Activated CD8-positive, alpha-beta memory T cell treated with anti-CD3 and anti-CD28 coated beads, Interleukin-2, amount 50 U/mL, for 24 hours (primary cell): ENCODE results near the gene S100A6.
"Not testable (repeated sequence)": the region's sequence is repeated elsewhere in the genome, so short reads cannot be mapped to it uniquely, and the experiment has no call there.

Experiments
- DNase-seq: peaks from one replicate; pipeline ENCODE4 v3.0.0-alpha.2; 2020; ENCODE audit errors: extremely low read depth

Gene S100A6

DNA sequence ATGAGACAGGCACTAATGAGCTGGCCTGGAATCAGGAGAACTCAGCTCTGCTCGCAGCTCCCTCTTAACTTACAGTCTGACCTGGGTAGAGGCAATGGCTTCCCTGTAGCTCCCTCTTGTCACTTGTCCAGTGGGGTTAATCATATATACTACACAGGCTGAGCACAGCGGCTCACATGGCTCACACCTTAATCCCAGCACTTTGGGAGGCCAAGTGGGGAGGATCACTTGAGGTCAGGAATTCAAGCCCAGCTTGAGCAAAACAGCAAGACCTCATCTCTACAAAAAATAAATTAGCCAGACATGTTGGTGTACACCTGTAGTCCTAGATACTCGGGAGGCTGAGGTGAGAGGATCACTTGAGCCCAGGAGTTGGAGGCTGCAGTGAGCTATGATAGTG lies 4.2 kb downstream of the S100A6 start:
- DNase-seq, result no peak

DNA sequence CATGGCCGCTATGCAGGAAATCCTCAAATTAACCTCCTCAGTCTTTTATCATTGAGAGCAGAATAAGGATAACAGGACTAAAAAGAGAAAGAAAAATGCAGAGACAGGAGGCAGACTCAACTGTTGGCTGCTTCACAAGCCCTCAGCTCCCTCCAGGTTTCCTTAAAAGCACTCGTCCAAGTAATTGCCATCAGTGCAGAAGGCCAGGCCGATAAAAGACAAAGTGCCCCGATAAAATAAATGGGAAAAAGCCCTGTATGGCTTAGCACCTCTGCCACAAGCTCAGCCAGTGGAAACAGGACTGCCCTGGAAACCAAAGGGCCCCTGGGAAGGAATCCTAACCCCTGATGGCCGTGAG lies 8.1 kb downstream of the S100A6 start:
- no peak for DNase-seq

DNA sequence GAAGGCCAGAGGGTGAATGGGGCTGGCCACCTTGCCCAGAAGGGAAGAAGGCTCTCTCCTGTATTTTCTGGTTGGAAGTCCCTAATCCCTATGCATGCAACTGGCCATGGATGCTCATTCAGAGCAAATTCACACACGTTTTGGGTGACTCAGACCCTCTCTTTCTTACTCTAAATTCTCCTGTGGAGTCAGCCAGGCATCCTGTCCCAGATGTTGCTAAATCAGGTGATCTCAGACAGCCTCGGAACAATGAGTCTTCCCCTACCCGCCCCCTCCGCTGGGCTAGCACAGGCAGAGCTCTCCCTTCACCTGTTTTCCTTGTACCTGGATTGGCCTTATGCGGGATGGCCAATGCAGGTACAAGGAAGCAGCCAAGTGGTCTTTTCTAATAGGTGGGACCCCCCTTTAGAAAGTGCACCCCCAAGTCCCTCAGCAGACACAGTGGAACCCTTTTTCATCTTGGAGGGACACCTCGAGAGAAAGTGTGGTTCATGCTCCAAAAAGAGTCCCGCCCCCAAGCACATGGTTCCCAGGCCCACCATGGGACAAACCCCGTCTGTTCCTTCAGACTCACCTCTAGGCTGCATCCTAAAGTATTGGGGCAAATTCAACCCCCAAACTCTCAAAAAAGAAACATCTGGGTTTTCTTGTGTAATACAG lies 8.6 kb downstream of the S100A6 start:
- no peak for DNase-seq

- no peak for DNase-seq
Measured at GRCh38 chr1:153526132-153526543, 9.7 kb downstream of the S100A6 start.

- DNase-seq, result no peak
Measured at GRCh38 chr1:153525088-153525728, 10.6 kb downstream of the S100A6 start.

DNA sequence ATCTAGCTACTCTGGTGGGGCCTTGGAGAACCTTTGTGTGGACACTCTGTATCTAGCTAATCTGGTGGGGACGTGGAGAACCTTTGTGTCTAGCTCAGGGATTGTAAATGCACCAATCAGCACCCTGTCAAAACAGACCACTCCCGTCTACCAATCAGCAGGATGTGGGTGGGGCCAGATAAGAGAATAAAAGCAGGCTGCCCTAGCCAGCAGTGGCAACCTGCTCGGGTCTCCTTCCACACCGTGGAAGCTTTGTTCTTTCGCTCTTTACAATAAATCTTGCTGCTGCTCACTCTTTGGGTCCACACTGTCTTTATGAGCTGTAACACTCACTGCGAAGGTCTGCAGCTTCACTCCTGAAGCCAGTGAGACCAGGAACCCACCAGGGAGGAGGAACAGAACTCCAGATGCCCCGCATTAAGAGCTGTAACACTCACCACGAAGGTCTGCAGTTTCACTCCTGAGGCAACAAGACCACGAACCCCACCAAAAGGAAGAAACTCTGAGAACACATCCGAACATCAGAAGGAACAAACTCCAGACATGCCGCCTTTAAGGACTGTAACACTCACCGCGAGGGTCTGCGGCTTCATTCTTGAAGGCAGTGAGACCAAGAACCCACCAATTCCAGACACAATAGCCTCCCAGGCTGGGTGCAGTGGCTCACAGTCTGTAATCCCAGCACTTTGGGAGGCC lies 13.3 kb downstream of the S100A6 start:
- not testable (repeated sequence) for DNase-seq

- not testable (repeated sequence) for DNase-seq
Measured at GRCh38 chr1:153521808-153522207, 14.0 kb downstream of the S100A6 start.

GRCh38 chr1:153520818-153521476 lies 14.8 kb downstream of the S100A6 start:
- DNase-seq, result no peak

DNA sequence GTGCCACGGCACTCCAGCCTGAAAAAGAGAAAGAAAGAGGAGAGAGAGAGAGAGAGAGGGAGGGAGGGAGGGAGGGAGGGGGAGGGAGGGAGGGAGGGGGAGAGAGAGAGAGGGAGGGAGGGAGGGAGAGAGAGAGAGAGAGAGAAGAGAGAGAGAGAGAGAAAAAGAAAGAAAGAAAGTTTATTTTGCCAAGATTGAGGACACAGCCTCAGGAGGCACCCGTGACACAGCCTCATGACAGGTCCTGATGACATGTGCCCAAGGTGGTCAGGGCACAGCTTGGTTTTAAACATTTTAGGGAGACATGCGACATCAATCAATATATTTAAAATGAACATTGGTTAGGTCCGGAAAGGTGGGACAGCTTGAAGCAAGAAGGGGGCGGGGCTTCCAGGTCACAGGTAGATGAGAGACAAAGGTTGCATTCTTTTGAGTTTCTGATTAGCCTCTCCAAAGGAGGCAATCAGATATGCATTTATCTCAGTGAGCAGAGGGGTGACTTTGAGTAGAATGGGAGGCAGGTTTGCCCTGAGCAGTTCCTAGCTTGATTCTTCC lies 15.6 kb downstream of the S100A6 start:
- DNase-seq, result not testable (repeated sequence)

DNA sequence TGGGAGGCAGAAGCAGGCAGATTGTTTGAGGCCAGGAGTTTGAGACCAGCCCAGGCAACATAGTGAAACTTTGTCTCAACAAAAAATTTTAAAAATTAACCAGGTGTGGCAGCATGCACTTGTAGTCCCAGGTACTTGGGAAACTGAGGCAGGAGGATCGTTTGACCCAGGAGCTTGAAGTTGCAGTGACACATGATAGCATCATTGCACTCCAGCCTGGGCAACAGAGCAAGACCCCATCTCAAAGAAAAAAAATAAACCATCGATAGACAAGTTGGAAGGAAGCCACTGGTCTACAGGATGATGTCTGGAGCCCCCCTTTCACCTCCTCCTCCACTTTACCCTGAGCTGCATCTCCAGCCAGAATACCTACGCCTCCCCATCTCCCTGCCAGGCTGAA lies 16.5 kb downstream of the S100A6 start:
- DNase-seq, result no peak

GRCh38 chr1:153515504-153516394 lies 20.0 kb downstream of the S100A6 start:
- DNase-seq, result no peak

DNA sequence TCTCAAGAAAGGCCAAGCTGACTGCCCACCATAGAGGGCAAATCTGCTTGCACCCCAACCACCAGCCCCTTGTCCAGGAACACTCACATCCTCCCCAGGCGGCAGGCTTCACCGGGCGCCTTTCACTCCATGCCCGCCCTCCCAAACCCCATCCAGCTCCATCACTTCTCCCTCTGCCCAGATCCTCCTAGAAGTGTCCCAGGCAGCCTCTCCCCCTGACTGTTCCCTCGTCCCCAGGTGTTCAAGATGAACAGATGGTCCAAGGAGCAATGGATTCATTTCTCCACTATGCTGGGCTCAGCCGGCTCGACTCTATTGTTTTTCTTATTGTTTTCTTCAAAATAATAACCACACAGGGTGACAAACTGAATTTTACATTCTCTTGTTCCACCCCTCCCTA lies 22.1 kb downstream of the S100A6 start:
- no peak for DNase-seq

DNA sequence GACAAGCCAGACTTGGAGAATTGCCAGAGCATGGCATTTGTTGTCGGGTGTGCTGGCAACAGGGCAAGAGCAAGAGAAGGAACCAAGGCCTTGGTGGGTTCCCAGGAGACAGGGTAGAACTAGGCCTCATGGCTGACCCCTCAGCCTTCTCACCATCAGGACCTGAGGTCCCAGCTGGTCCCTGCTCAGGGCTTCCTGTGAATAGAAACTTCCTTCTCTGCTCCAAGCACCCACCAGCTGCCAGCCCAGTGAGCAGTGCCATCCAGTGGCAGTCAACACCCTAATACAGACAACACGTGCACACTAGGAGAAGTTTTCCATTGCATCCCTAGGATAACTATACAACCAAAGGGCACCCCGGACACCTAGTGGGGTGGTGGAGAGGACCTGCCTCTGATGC lies 22.8 kb downstream of the S100A6 start:
- no peak for DNase-seq

DNA sequence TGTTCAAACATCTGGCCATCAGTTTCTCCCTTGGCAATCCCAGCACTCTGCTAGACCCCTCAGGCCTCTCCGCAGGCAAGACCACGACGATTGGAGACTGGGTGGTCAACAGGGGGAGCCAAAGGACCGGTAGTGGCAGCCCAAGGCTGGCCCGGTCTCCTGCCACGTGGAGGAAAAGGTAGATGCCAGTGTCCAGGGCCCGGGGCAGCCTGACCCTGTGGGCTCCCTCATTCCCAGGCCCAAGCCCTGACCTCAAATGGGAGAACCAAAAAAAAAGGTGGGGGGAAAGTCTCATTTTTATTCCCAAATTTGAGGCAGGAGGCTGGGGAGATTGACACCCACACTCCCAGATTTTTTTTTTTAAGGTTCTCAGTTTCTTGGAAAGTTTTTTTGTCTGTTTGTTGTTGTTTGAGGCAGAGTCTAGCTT lies 24.8 kb downstream of the S100A6 start:
- peak; percentile 51 for DNase-seq

GRCh38 chr1:153509729-153510354 lies 25.9 kb downstream of the S100A6 start:
- DNase-seq, result no peak

GRCh38 chr1:153509036-153509435 lies 26.8 kb downstream of the S100A6 start:
- DNase-seq, result no peak

DNA sequence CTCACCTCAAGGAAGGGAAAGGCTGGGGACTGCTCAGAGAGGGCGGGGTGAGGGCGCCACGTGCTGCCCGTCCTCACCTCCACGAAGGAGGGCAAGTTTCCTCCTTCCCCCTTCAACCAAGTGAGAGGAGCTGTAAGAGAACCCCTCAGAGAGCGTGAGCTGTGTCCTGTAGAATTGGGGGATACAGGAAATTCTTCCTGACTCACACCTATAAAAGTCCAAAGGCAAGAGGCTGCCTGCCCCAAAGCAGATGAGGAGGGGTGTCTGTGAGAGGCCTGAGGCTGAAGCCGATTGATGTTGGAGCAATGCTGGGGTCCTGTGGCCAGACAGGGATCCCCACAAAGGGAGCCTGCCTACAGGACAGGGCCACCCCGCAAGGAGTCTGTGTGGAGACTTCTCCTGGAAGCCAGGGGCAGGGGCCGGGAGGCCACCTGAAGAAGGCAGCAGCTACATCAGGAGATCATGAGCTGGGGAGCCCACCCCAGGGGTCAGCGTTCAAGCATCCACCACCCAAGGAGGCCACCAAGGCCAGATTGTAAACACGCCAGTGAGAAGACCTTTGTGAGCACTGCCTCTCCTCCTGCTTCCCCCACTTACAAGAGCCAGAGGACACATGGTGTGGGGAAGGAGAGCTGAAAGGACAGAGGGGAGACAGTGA lies 27.7 kb downstream of the S100A6 start:
- no peak for DNase-seq

DNA sequence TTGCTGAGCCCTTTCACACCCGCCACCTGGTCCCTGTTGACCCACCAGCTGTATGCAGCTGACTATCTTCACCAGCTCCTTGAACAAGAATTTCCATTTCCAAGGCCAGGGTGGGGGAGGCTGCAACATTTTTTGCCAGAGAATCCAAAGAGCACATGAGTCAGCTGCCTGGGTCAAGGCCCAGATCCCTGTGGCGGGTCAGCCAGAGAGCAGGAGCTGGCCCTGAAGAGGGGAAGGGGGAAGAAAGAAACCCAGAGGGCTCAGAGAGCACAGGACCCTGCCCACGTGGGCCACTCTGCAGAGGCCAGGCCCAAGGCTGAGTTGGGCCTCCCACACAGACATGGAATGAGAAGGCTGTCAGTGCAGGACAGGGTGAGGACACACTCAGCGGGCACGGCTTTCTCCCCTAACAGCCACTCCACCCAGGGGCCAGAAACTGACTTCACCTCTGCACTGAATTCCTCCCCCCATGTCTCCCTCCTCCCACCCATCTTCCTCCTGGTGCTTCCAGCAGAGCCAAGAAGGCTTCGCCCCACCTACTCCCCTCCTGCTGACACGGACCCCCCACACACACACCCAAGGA lies 28.9 kb downstream of the S100A6 start:
- DNase-seq, result no peak

DNA sequence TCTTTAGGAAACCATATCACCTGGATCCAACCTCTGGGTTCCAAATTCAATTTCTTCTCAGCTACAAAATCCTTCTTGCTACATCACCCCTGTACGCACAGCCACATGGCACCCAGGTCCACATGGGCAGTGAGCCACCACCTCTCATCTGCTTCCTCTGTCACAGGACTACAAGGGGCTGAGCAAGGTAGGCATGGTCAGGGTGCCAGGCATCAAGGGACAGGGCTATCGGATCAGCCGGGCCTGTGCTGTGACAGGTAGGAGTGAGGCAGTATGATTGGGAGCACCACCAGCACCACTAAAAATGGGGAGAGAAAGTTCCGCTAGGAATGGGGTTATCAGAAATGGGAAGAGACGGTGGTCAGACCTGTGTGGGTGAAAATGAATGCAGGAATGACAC lies 29.4 kb downstream of the S100A6 start:
- DNase-seq, result no peak

GRCh38 chr1:153505576-153505975 lies 30.2 kb downstream of the S100A6 start:
- no peak for DNase-seq
